Ovary (tissue), 9 donors: Measurements from ENCODE around the gene NME9. TPM values are rescaled to one million over a fixed set of nuclear protein-coding genes. Genes with fewer than 3 reads are reported as not detected.

Experiments used
- DNase-seq, 5 donors: peaks; one replicate each; pipeline ENCODE4 v3.0.0-alpha.2; 2019 to 2020
- H3K27ac ChIP-seq, 2 donors: fragments of 200-600 bp; one replicate each; pipeline versions ENCODE4 v1.5.1 to v1.8.0; 2019 to 2022
- H3K27me3 ChIP-seq: fragments of 200-600 bp; one replicate; pipeline ENCODE4 v1.8.0; 2022
- H3K36me3 ChIP-seq: fragments of 200-600 bp; sonication (generic); one replicate; pipeline ENCODE4 v1.5.1; 2019
- H3K4me1 ChIP-seq: one replicate; pipeline ENCODE4 v1.8.1; 2013; ENCODE audit warnings: mild to moderate bottlenecking, moderate library complexity; ENCODE audit not compliant: insufficient read depth
- H3K4me3 ChIP-seq: fragments of 200-600 bp; sonication (generic); one replicate; pipeline ENCODE4 v1.5.1; 2017
- H3K9me3 ChIP-seq, 2 donors: fragments of 200-600 bp in 1 of 2; sonication (generic) in 1 of 2; one replicate each; pipeline versions ENCODE4 v1.5.1 to v1.8.1; 2013 to 2019; ENCODE audit warnings: mild to moderate bottlenecking in 1 of 2, moderate library complexity in 1 of 2
- CTCF ChIP-seq, 3 donors: fragments of 450-650 bp in 2 of 3; fragments of 200-600 bp in 1 of 3; IDR thresholded peaks; one replicate each; pipeline versions ENCODE4 v1.5.1 to v1.8.0; 2016 to 2022; ENCODE audit warnings: antibody characterized with exemption in 3 of 3, mild to moderate bottlenecking in 1 of 3
- EP300 ChIP-seq: sonication (generic); formaldehyde crosslinking; IDR thresholded peaks from one replicate; pipeline ENCODE4 v1.6.1; 2017; ENCODE audit warnings: antibody characterized with exemption
- POLR2A ChIP-seq: fragments of 450-650 bp; IDR thresholded peaks from one replicate; pipeline ENCODE4 v1.6.1; 2017; ENCODE audit warnings: antibody characterized with exemption, mild to moderate bottlenecking, moderate library complexity
- WGBS, 3 donors: extraction: QIAGEN DNeasy Blood & Tissue Kit in 1 of 3; methylation state at CpG; one replicate each; pipeline versions ENCODE4 v1.1.5 to v1.1.7; 2013 to 2017; 5-methylcytosine and 5-hydroxymethylcytosine counted together
- intact Hi-C, 4 donors: fragments of 100-400 bp; cut with DNase I; formaldehyde crosslinking; loops; one replicate each; pipeline versions ENCODE4 v1.11.0 to v1.15.1; 2022 to 2023
- polyA plus RNA-seq, 2 donors: library from polyadenylated mRNA; stranded (reverse); fragments of 200-250 nt in 1 of 2; fragments of 350-450 nt in 1 of 2; fragmentation: Illumina TruSeq in 1 of 2; extraction: RNeasy Lipid Tissue Mini Kit (QIAGEN cat#74804) in 1 of 2; gene quantifications; one replicate each; pipeline ENCODE4 v1.2.3, GENCODE V29; 2013 to 2014
- total RNA-seq, 7 donors: library from RNA; depleted of rRNA in 2 of 7; stranded (reverse); fragments of >200 nt in 2 of 7; fragmentation: NEBNext Ultra II Directional in 3 of 7; extraction: Animal tissue kit (Norgen Biotek cat#: 25700) in 3 of 7; gene quantifications; one replicate each; pipeline versions ENCODE4 v1.1.0 to v1.2.4, GENCODE V29; 2016 to 2023
- donor health status: DM: no; HTN: no; CAD: no; lungs with moderate emphysema.
- donor health status: DM: no; HTN: no; CAD: no.
- donor health status: Bipolar disorder and iron deficiency.
- donor health status: DM: yes; HTN: yes; CAD: no.
- donor health status: DM: no; HTN: no; CAD: no.
- donor health status: DM: yes; HTN: yes; CAD: no.

The NME9 gene
- total and polyA plus RNA-seq, 9 donors = 0.23 to 9.8 (median 0.82) TPM

GRCh38 chr3:138376663-138377062 is 47.0 kb upstream of the NME9 start:
- intact Hi-C loops = no loop called here
- 22 to 41% (median 26%) methylated on average over 2 of the region's 2 CpGs for WGBS, 3 donors
- no peak for DNase-seq
- TF ChIP-seq POLR2A (no peak), CTCF (IDR thresholded peaks at IDR 0.05) (no peak), EP300 (no peak)
- Histone ChIP-seq H3K36me3 (no peaks in the 10 kb centered on the region), H3K4me1 (peaks cover 14% of the 10 kb centered on the region), H3K27me3 (no peaks in the 10 kb centered on the region), H3K27ac (no peak overlapping the region), H3K4me3 (no peak overlapping the region), H3K9me3 (no peaks in the 10 kb centered on the region)

GRCh38 chr3:138375447-138375846 is 45.8 kb upstream of the NME9 start:
- no peaks in the 10 kb centered on the region for H3K36me3 ChIP-seq
- H3K9me3 ChIP-seq = no peaks in the 10 kb centered on the region
- intact Hi-C loops = no loop called here
- peak overlapping the region in 1 of 2 donors; percentile 49 for H3K27ac ChIP-seq
- TF ChIP-seq EP300 (no peak), CTCF (IDR thresholded peaks at IDR 0.05) (no peak), POLR2A (no peak)
- H3K27me3 ChIP-seq = no peaks in the 10 kb centered on the region
- 21 to 29% (median 27%) methylated on average over 4 of the region's 4 CpGs for WGBS, 3 donors
- H3K4me3 ChIP-seq = no peak overlapping the region
- peaks cover 8% of the 10 kb centered on the region for H3K4me1 ChIP-seq
- no peak for DNase-seq

GRCh38 chr3:138374573-138375134 is 45.0 kb upstream of the NME9 start:
- H3K27ac ChIP-seq = peak overlapping the region in 1 of 2 donors; percentile 49
- H3K9me3 ChIP-seq = no peaks in the 10 kb centered on the region
- 33 to 44% (median 41%) methylated on average over 2 of the region's 2 CpGs for WGBS, 3 donors
- no peaks in the 10 kb centered on the region for H3K36me3 ChIP-seq
- intact Hi-C loops = no loop called here
- no peak for TF ChIP-seq POLR2A
- TF ChIP-seq EP300 = no peak
- TF ChIP-seq CTCF (IDR thresholded peaks at IDR 0.05) = no peak
- peaks cover 8% of the 10 kb centered on the region for H3K4me1 ChIP-seq
- no peak for DNase-seq
- H3K4me3 ChIP-seq = no peak overlapping the region
- H3K27me3 ChIP-seq = no peaks in the 10 kb centered on the region

- TF ChIP-seq POLR2A (no peak), EP300 (no peak), CTCF (IDR thresholded peaks at IDR 0.05) (no peak)
- no peaks in the 10 kb centered on the region for H3K36me3 ChIP-seq
- no peak overlapping the region for H3K4me3 ChIP-seq
- H3K27ac ChIP-seq = no peak overlapping the region
- WGBS, 3 donors = 98 to 100% (median 99%) methylated on average over 5 of the region's 5 CpGs
- intact Hi-C loops = no loop called here
- no peaks in the 10 kb centered on the region for H3K27me3 ChIP-seq
- no peaks in the 10 kb centered on the region for H3K9me3 ChIP-seq
- H3K4me1 ChIP-seq = peaks cover 8% of the 10 kb centered on the region
- DNase-seq = no peak
These were observed 44.1 kb upstream of the NME9 start for GRCh38 chr3:138373736-138374094.
